H54 (cell line): ENCODE measurements around the gene CCDC54.

ENCODE experiments used
- DNase-seq: peaks from one replicate; pipeline ENCODE4 v3.0.0; 2011; ENCODE audit warnings: low spot score, mixed read lengths; ENCODE audit not compliant: insufficient read length
- FAIRE-seq: peaks from 3 replicates; lab custom pipeline; 2011; peaks lifted over from hg19 to GRCh38; lab: Jason Lieb, UNC
- POLR2A ChIP-seq: IDR thresholded peaks from 2 replicates; pipeline ENCODE4 v1.6.1; 2011; ENCODE audit warnings: low read depth, mild to moderate bottlenecking, low read length

CCDC54 gene

GRCh38 chr3:107370907-107371306 is 6.3 kb upstream of the CCDC54 start:
- TF ChIP-seq POLR2A = no peak
- FAIRE-seq = no peak
- DNase-seq = no peak

- no peak for FAIRE-seq
- TF ChIP-seq POLR2A = no peak
- no peak for DNase-seq
Observed at GRCh38 chr3:107372506-107372905, 4.7 kb upstream of the CCDC54 start.

- no peak for TF ChIP-seq POLR2A
- FAIRE-seq (no peak), DNase-seq (no peak)
Observed at GRCh38 chr3:107373896-107374295, 3.3 kb upstream of the CCDC54 start.

GRCh38 chr3:107375682-107376081 is 1.6 kb upstream of the CCDC54 start:
- FAIRE-seq = peak; percentile 6

GRCh38 chr3:107382631-107383030 is 5.4 kb downstream of the CCDC54 start:
- DNase-seq (no peak), FAIRE-seq (no peak)
- no peak for TF ChIP-seq POLR2A

More at GRCh38 chr3:107375682-107376081, 1.6 kb upstream of the CCDC54 start:
- DNase-seq = no peak
- TF ChIP-seq POLR2A = no peak

- DNase-seq = no peak
- TF ChIP-seq POLR2A = no peak
Observed at GRCh38 chr3:107384428-107384827, 7.2 kb downstream of the CCDC54 start.

GRCh38 chr3:107384907-107385306 is 7.7 kb downstream of the CCDC54 start:
- DNase-seq = no peak
- FAIRE-seq = no peak
- TF ChIP-seq POLR2A = no peak

More at GRCh38 chr3:107384428-107384827, 7.2 kb downstream of the CCDC54 start:
- FAIRE-seq = no peak

- no peak for FAIRE-seq
- DNase-seq = no peak
- TF ChIP-seq POLR2A = no peak
Observed at GRCh38 chr3:107387555-107387954, 10.3 kb downstream of the CCDC54 start.

GRCh38 chr3:107392549-107393165 is 15.4 kb downstream of the CCDC54 start:
- no peak for TF ChIP-seq POLR2A
- FAIRE-seq (peak; percentile 20), DNase-seq (no peak)

- FAIRE-seq (peak; percentile 50), DNase-seq (no peak)
- no peak for TF ChIP-seq POLR2A
Observed at GRCh38 chr3:107394502-107394901, 17.3 kb downstream of the CCDC54 start.

- FAIRE-seq = no peak
- DNase-seq = no peak
- no peak for TF ChIP-seq POLR2A
Observed at GRCh38 chr3:107395066-107395465, 17.8 kb downstream of the CCDC54 start.

- DNase-seq = no peak
- TF ChIP-seq POLR2A = no peak
- FAIRE-seq = no peak
Observed at GRCh38 chr3:107401301-107401700, 24.1 kb downstream of the CCDC54 start.

- no peak for DNase-seq
- no peak for TF ChIP-seq POLR2A
- no peak for FAIRE-seq
Observed at GRCh38 chr3:107402214-107402613, 25.0 kb downstream of the CCDC54 start.

- FAIRE-seq = no peak
Observed at GRCh38 chr3:107404727-107405469, 27.7 kb downstream of the CCDC54 start.

GRCh38 chr3:107407355-107407754 is 30.1 kb downstream of the CCDC54 start:
- no peak for TF ChIP-seq POLR2A
- DNase-seq = no peak
- no peak for FAIRE-seq

More at GRCh38 chr3:107404727-107405469, 27.7 kb downstream of the CCDC54 start:
- no peak for TF ChIP-seq POLR2A
- no peak for DNase-seq
